SU-DHL-6 (cell line): ENCODE measurements around the gene KCNIP4.

ENCODE experiments used
- EZH2phosphoT487 ChIP-seq: fragments of 200-600 bp; sonication (generic), shearing (Covaris generic); conservative IDR thresholded peaks from 2 replicates; pipeline ENCODE4 v1.6.1; 2018; ENCODE audit warnings: mild to moderate bottlenecking, antibody characterized with exemption, low read length, moderate library complexity, mixed read lengths
- TF ChIP-seq, protein P1 (sequence below): fragments of 200-600 bp; sonication (generic); IDR thresholded peaks from one replicate; pipeline ENCODE4 v1.5.1; 2017; ENCODE audit warnings: antibody characterized with exemption, mild to moderate bottlenecking, low read length, moderate library complexity; ENCODE audit not compliant: insufficient read depth, poor library complexity, severe bottlenecking

DNA sequence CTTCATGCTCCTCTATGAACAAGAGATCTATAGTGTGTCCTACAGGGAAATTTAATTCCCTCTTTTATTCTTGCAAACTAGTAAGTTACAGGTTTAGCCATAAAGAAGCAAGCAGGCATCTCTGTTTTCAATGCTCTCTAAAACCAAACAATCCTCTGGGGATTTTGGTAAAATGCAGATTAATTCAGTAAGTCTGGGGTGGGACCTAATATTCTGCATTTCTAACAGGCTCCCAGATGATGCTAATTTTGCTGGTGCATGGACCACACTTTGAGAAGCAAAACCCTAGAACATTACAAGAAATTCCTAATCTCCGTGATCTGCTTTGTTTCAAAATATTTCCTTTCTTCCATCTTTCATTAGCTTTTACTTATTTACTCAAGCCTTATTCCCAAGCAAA lies 903.5 kb downstream of the KCNIP4 start:
- TF ChIP-seq, protein P1, sequence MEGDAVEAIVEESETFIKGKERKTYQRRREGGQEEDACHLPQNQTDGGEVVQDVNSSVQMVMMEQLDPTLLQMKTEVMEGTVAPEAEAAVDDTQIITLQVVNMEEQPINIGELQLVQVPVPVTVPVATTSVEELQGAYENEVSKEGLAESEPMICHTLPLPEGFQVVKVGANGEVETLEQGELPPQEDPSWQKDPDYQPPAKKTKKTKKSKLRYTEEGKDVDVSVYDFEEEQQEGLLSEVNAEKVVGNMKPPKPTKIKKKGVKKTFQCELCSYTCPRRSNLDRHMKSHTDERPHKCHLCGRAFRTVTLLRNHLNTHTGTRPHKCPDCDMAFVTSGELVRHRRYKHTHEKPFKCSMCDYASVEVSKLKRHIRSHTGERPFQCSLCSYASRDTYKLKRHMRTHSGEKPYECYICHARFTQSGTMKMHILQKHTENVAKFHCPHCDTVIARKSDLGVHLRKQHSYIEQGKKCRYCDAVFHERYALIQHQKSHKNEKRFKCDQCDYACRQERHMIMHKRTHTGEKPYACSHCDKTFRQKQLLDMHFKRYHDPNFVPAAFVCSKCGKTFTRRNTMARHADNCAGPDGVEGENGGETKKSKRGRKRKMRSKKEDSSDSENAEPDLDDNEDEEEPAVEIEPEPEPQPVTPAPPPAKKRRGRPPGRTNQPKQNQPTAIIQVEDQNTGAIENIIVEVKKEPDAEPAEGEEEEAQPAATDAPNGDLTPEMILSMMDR: no peak
- no peak for TF ChIP-seq EZH2phosphoT487
